HG03571 (cell line): ENCODE data around the gene DHX57.
A peak's percentile ranks its signal among the peaks of the same experiment; 100 is the strongest.

Source experiments
- ATAC-seq: cut with Tn5 transposase; IDR thresholded peaks from one replicate; pipeline ENCODE4 v1.9.1; 2021; ENCODE audit not compliant: unreplicated experiment

The DHX57 gene

GRCh38 chr2:38875576-38876367, at the start of gene DHX57, which contains the start of gene MORN2:
Gene DHX57 (minus strand): TSS chr2:38875934. CDS start chr2:38868405, 7,529 bp downstream.
Gene MORN2 (plus strand): TSS chr2:38875976.
- ATAC-seq, result peak; percentile 100

GRCh38 chr2:38922902-38923301, 47.2 kb upstream of the DHX57 start:
- ATAC-seq, result no peak

GRCh38 chr2:38922389-38922788, 46.7 kb upstream of the DHX57 start:
- no peak for ATAC-seq

GRCh38 chr2:38912619-38913018, 36.9 kb upstream of the DHX57 start:
- ATAC-seq, result no peak

- ATAC-seq, result no peak
These were observed 35.5 kb upstream of the DHX57 start for GRCh38 chr2:38911191-38911590.

GRCh38 chr2:38909872-38910271, 34.1 kb upstream of the DHX57 start:
- no peak for ATAC-seq

GRCh38 chr2:38907743-38908562, 32.2 kb upstream of the DHX57 start:
- ATAC-seq, result peak; percentile 86

GRCh38 chr2:38907242-38907641, 31.5 kb upstream of the DHX57 start:
- ATAC-seq, result no peak

GRCh38 chr2:38905251-38905650, 29.5 kb upstream of the DHX57 start:
- ATAC-seq, result no peak

GRCh38 chr2:38900726-38901125, 25.0 kb upstream of the DHX57 start:
- no peak for ATAC-seq

GRCh38 chr2:38898256-38898655, 22.5 kb upstream of the DHX57 start:
- ATAC-seq, result no peak

- ATAC-seq, result no peak
These were observed 17.1 kb upstream of the DHX57 start for GRCh38 chr2:38892819-38893218.

GRCh38 chr2:38889575-38889974, 13.8 kb upstream of the DHX57 start, which contains the start of gene ARHGEF33:
Gene ARHGEF33 (plus strand): TSS chr2:38889875. CDS start chr2:38919448, 29,573 bp downstream.
- ATAC-seq, result no peak

- no peak for ATAC-seq
These were observed 13.3 kb upstream of the DHX57 start for GRCh38 chr2:38889045-38889444.

GRCh38 chr2:38887902-38888554, 12.3 kb upstream of the DHX57 start:
- ATAC-seq, result no peak

GRCh38 chr2:38887347-38887746, 11.6 kb upstream of the DHX57 start:
- no peak for ATAC-seq

- ATAC-seq, result no peak
These were observed 10.3 kb upstream of the DHX57 start for GRCh38 chr2:38886063-38886462.

GRCh38 chr2:38876407-38876806, 673 bp upstream of the DHX57 start:
- no peak for ATAC-seq

- ATAC-seq, result no peak
These were observed 533 bp downstream of the DHX57 start for GRCh38 chr2:38875227-38875575.

GRCh38 chr2:38873763-38874162, 2.0 kb downstream of the DHX57 start:
- ATAC-seq, result no peak

GRCh38 chr2:38871432-38871831, 4.3 kb downstream of the DHX57 start:
- no peak for ATAC-seq
